HG02610 (cell line): ENCODE measurements around the gene GNPDA1.

Source experiments
- ATAC-seq: cut with Tn5 transposase; IDR thresholded peaks from one replicate; pipeline ENCODE4 v1.9.1; 2021; ENCODE audit warnings: mild to moderate bottlenecking, moderate library complexity; ENCODE audit not compliant: unreplicated experiment

GNPDA1 gene

GRCh38 chr5:141958546-141959172 is 54.2 kb downstream of the GNPDA1 start:
- ATAC-seq, result no peak

- ATAC-seq, result no peak
Measured at GRCh38 chr5:141958113-141958512, 54.7 kb downstream of the GNPDA1 start, which contains the start of gene PCDH12. Gene PCDH12, minus strand, starts transcription at chr5:141958202. Its CDS starts 351 bp downstream, at chr5:141957851.

GRCh38 chr5:141957367-141957996 is 55.3 kb downstream of the GNPDA1 start:
- ATAC-seq, result no peak

- no peak for ATAC-seq
Measured at GRCh38 chr5:141954194-141954593, 58.6 kb downstream of the GNPDA1 start.

- ATAC-seq, result no peak
Measured at GRCh38 chr5:141952020-141952419, 60.8 kb downstream of the GNPDA1 start.

- ATAC-seq, result peak; percentile 78
Measured at GRCh38 chr5:141951332-141951781, 61.5 kb downstream of the GNPDA1 start.
